Neural crest cell (in vitro differentiated cells): ENCODE data around the gene ANTXRL. TPM values are rescaled to one million over a fixed set of nuclear protein-coding genes. Genes with fewer than 3 reads are reported as not detected.
"Not testable (repeated sequence)": the region's sequence is repeated elsewhere in the genome, so short reads cannot be mapped to it uniquely, and the experiment has no call there.

Experiments
- DNase-seq: peaks from one replicate; pipeline ENCODE4 v3.0.0; 2021; ENCODE audit warnings: low read depth, mixed read lengths, low spot score
- H3K27ac Mint-ChIP-seq: one replicate; pipeline ENCODE4 v1.8.0; 2021; ENCODE audit warnings: mild to moderate bottlenecking, mixed read lengths; ENCODE audit not compliant: unreplicated experiment
- H3K27me3 Mint-ChIP-seq: 2 replicates; pipeline ENCODE4 v1.8.0; 2021; ENCODE audit warnings: low read depth, mild to moderate bottlenecking, mixed read lengths
- H3K36me3 Mint-ChIP-seq: 2 replicates; pipeline ENCODE4 v1.8.0; 2021; ENCODE audit warnings: low read depth, mild to moderate bottlenecking, mixed read lengths
- H3K4me1 Mint-ChIP-seq: 2 replicates; pipeline ENCODE4 v1.8.0; 2021; ENCODE audit warnings: mixed read lengths
- H3K4me3 Mint-ChIP-seq: one replicate; pipeline ENCODE4 v1.8.0; 2021; ENCODE audit warnings: mild to moderate bottlenecking, mixed read lengths
- H3K9me3 Mint-ChIP-seq: 2 replicates; pipeline ENCODE4 v1.8.0; 2021; ENCODE audit warnings: mixed read lengths
- total RNA-seq: library from RNA; stranded (reverse); gene quantifications from 2 replicates; pipeline ENCODE4 v1.2.1, GENCODE V29; 2021

Gene ANTXRL
- total RNA-seq, 1 donor from 2014 or later, result not detected

DNA sequence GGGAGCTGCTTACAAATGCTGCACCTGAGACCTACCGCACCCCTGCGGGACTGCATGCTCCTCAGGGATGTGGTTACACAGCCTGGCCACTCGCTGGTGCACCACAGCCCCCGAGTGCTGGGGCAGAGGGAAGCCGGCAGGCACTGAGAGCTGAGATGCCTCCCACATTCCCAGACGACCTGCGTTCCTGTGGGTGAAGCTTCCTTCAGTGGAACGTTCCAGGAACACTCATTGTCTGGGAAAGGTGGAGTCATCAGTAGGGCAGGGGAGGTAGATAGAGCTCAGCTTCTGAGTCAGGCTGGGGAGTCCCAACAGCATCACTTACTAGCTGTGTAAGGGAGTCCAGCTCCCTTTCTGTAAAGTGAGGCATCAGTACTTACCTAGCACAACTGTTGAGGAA lies 91.3 kb downstream of the ANTXRL start:
- H3K4me1 Mint-ChIP-seq, H3K27me3 Mint-ChIP-seq, DNase-seq, H3K36me3 Mint-ChIP-seq, H3K4me3 Mint-ChIP-seq, H3K27ac Mint-ChIP-seq, H3K9me3 Mint-ChIP-seq: not testable (repeated sequence)

- not testable (repeated sequence) for H3K27me3 Mint-ChIP-seq, H3K27ac Mint-ChIP-seq, H3K36me3 Mint-ChIP-seq, H3K4me1 Mint-ChIP-seq, H3K9me3 Mint-ChIP-seq, H3K4me3 Mint-ChIP-seq, DNase-seq
Observed at GRCh38 chr10:46379233-46379848, 92.5 kb downstream of the ANTXRL start.

Other genes starting within 250 kb of the ANTXRL start
- not detected in 2 replicates for gene MSMB, start 240.7 kb upstream of the ANTXRL start, total RNA-seq
- not detected in 2 replicates for gene ANXA8L1, start 88.8 kb downstream of the ANTXRL start, total RNA-seq
- gene NPY4R, start 179.0 kb downstream of the ANTXRL start, total RNA-seq, result not detected in 2 replicates